ENCODE measurements around the gene TTLL1. TPM values are rescaled to one million over a fixed set of nuclear protein-coding genes. Genes with fewer than 3 reads are reported as not detected.

Gene TTLL1
- total and polyA plus RNA-seq, 9 donors, result 1.3 to 13.7 (median 7.2) TPM

DNA sequence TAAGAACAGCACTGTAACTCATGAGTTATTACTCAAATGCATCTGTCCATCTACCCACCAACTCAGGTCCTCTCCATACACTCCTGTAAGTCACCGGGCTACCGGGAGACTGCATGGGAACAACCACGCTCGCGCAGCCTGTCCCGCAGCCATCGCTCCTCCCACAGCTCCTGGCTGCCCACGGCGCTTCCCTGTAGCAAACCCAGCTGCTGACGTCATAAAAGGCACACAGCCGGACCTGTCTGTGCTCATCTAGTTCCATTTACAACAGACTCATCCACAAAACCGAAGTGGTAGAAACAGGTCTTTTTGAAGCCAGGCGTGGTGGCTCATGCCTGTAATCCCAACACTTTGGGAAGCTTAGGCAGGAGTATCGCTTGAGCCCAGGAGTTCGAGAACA is 50.9 kb downstream of the TTLL1 start:
- no peak overlapping the region for H3K27ac ChIP-seq
- no peaks in the 10 kb centered on the region for H3K27me3 ChIP-seq
- intact Hi-C loops (cut with DNase I), result loop anchor here in 1 of 4 donors (10.0 kb wide), 1 partner anchor 174 kb away; no protein-coding TSS in a partner anchor
- DNase-seq, result no peak
- H3K4me3 ChIP-seq, result no peak overlapping the region
- no peaks in the 10 kb centered on the region for H3K36me3 ChIP-seq
- WGBS, 3 donors, result 91 to 93% (median 93%) methylated on average over 15 of the region's 15 CpGs
- no peaks in the 10 kb centered on the region for H3K4me1 ChIP-seq (ENCODE audit: insufficient read depth)
- TF ChIP-seq POLR2A (IDR thresholded peaks at IDR 0.05) (no peak), EP300 (IDR thresholded peaks at IDR 0.05) (no peak)
- TF ChIP-seq, protein P1, sequence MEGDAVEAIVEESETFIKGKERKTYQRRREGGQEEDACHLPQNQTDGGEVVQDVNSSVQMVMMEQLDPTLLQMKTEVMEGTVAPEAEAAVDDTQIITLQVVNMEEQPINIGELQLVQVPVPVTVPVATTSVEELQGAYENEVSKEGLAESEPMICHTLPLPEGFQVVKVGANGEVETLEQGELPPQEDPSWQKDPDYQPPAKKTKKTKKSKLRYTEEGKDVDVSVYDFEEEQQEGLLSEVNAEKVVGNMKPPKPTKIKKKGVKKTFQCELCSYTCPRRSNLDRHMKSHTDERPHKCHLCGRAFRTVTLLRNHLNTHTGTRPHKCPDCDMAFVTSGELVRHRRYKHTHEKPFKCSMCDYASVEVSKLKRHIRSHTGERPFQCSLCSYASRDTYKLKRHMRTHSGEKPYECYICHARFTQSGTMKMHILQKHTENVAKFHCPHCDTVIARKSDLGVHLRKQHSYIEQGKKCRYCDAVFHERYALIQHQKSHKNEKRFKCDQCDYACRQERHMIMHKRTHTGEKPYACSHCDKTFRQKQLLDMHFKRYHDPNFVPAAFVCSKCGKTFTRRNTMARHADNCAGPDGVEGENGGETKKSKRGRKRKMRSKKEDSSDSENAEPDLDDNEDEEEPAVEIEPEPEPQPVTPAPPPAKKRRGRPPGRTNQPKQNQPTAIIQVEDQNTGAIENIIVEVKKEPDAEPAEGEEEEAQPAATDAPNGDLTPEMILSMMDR (IDR thresholded peaks at IDR 0.05), result no peak
- H3K9me3 ChIP-seq, result no peaks in the 10 kb centered on the region

GRCh38 chr22:43036282-43036829 is 52.8 kb downstream of the TTLL1 start:
- peak in 4 of 5 donors; percentile 21 to 62 (median 49) for DNase-seq
- 41 to 55% (median 55%) methylated on average over 19 of the region's 19 CpGs for WGBS, 3 donors
- Histone ChIP-seq H3K27me3 (no peaks in the 10 kb centered on the region), H3K4me1 (ENCODE audit: insufficient read depth) (no peaks in the 10 kb centered on the region), H3K27ac (no peak overlapping the region), H3K4me3 (no peak overlapping the region), H3K9me3 (no peaks in the 10 kb centered on the region), H3K36me3 (no peaks in the 10 kb centered on the region)
- intact Hi-C loops (cut with DNase I), result loop anchor here in 1 of 4 donors (10.0 kb wide), 1 partner anchor 172 kb away; no protein-coding TSS in a partner anchor
- no peak for TF ChIP-seq POLR2A (IDR thresholded peaks at IDR 0.05)
- TF ChIP-seq, protein P1 (IDR thresholded peaks at IDR 0.05), result no peak
- TF ChIP-seq EP300 (IDR thresholded peaks at IDR 0.05), result no peak

DNA sequence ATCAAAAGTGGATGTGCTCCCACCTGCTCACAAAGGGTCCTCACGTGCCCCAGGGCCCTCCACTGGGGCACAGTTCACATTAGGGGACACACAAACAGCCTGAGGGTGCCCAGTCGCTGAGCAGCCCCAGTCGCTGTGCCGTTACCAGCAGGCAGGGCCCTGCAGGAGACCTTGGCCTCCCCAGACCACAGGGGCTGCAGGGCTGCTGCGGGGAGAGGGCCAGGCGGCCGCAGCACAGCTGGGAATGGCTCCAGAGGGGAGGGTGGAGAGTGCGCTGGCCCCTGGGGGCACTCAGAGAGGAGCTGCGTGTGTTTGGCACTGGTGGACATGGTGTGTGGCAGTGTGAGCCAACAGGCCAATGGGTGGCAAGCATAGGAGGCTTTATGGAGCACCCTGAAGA is 53.9 kb downstream of the TTLL1 start:
- WGBS, 3 donors, result 72 to 92% (median 81%) methylated on average over 9 of the region's 9 CpGs

GRCh38 chr22:43031617-43032016 is 57.6 kb downstream of the TTLL1 start:
- H3K4me3 ChIP-seq, result no peak overlapping the region
- H3K27ac ChIP-seq, result no peak overlapping the region
- H3K36me3 ChIP-seq, result no peaks in the 10 kb centered on the region
- H3K27me3 ChIP-seq, result no peaks in the 10 kb centered on the region
- no peaks in the 10 kb centered on the region for H3K9me3 ChIP-seq
- 87 to 97% (median 93%) methylated on average over 3 of the region's 3 CpGs for WGBS, 3 donors
- TF ChIP-seq POLR2A (IDR thresholded peaks at IDR 0.05) (no peak), EP300 (IDR thresholded peaks at IDR 0.05) (no peak)
- TF ChIP-seq, protein P1 (IDR thresholded peaks at IDR 0.05), result no peak
- DNase-seq, result no peak
- no peaks in the 10 kb centered on the region for H3K4me1 ChIP-seq (ENCODE audit: insufficient read depth)
- intact Hi-C loops (cut with DNase I), result loop anchor here in 1 of 4 donors (10.0 kb wide), 1 partner anchor 167 kb away; no protein-coding TSS in a partner anchor

More for the DNA sequence above, 53.9 kb downstream of the TTLL1 start:
- Histone ChIP-seq H3K36me3 (no peaks in the 10 kb centered on the region), H3K4me3 (no peak overlapping the region), H3K4me1 (ENCODE audit: insufficient read depth) (no peaks in the 10 kb centered on the region), H3K27me3 (no peaks in the 10 kb centered on the region), H3K9me3 (no peaks in the 10 kb centered on the region), H3K27ac (no peak overlapping the region)
- intact Hi-C loops (cut with DNase I), result loop anchor here in 1 of 4 donors (10.0 kb wide), 1 partner anchor 170 kb away; no protein-coding TSS in a partner anchor
- no peak for TF ChIP-seq EP300 (IDR thresholded peaks at IDR 0.05)
- TF ChIP-seq POLR2A (IDR thresholded peaks at IDR 0.05), result no peak
- TF ChIP-seq, protein P1 (IDR thresholded peaks at IDR 0.05), result no peak
- DNase-seq, result no peak
